Fibroblast of lung (primary cell): ENCODE measurements around the gene PSEN1. TPM values are rescaled to one million over a fixed set of nuclear protein-coding genes. Genes with fewer than 3 reads are reported as not detected.

Experiments used
- DNase-seq, 2 donors: peaks; one replicate each; pipeline versions ENCODE4 v3.0.0 to v3.0.0-alpha.2; 2010; ENCODE audit warnings: low read depth in 2 of 2
- H2AFZ ChIP-seq: 2 replicates; pipeline ENCODE4 v1.5.1; 2012; ENCODE audit warnings: low read length, control low read depth, inconsistent platforms
- H3K27ac ChIP-seq: 2 replicates; pipeline ENCODE4 v1.5.1; 2011; ENCODE audit warnings: low read length, control low read depth; ENCODE audit not compliant: insufficient read depth
- H3K27me3 ChIP-seq: 2 replicates; pipeline ENCODE4 v1.5.1; 2011; ENCODE audit warnings: mild to moderate bottlenecking, low read length; ENCODE audit not compliant: control insufficient read depth, insufficient read depth
- H3K36me3 ChIP-seq: 2 replicates; pipeline ENCODE4 v1.5.1; 2011; ENCODE audit warnings: low read length; ENCODE audit not compliant: control insufficient read depth, insufficient read depth
- H3K4me1 ChIP-seq: 2 replicates; pipeline ENCODE4 v1.5.1; 2011; ENCODE audit warnings: low read length; ENCODE audit not compliant: control insufficient read depth, insufficient read depth; ENCODE audit errors: extremely low read depth
- H3K4me2 ChIP-seq: 2 replicates; pipeline ENCODE4 v1.5.1; 2011; ENCODE audit warnings: low read length, control low read depth; ENCODE audit not compliant: insufficient read depth; ENCODE audit errors: extremely low read depth
- H3K4me3 ChIP-seq, 4 experiments: fragments of 200-600 bp in 1 of 4; sonication (generic) in 1 of 4; replicated peaks in 1 of 4; 2 replicates each; pipeline ENCODE4 v1.5.1; 2011 to 2016; ENCODE audit warnings: low read length in 4 of 4, low read depth in 3 of 4, mild to moderate bottlenecking in 3 of 4, control low read depth in 2 of 4, inconsistent platforms in 1 of 4, mixed read lengths in 1 of 4; ENCODE audit not compliant: insufficient read depth in 1 of 4; ENCODE audit errors: control extremely low read depth in 1 of 4
- H3K79me2 ChIP-seq: 2 replicates; pipeline ENCODE4 v1.5.1; 2012; ENCODE audit warnings: mild to moderate bottlenecking, low read length, inconsistent platforms; ENCODE audit not compliant: control insufficient read depth, insufficient read depth
- H3K9ac ChIP-seq: 2 replicates; pipeline ENCODE4 v1.5.1; 2011; ENCODE audit warnings: mild to moderate bottlenecking, low read length, control low read depth; ENCODE audit not compliant: insufficient read depth
- H3K9me3 ChIP-seq: 2 replicates; pipeline ENCODE4 v1.5.1; 2012; ENCODE audit warnings: low read depth, low read length; ENCODE audit not compliant: control insufficient read depth, insufficient read depth
- H4K20me1 ChIP-seq: 2 replicates; pipeline ENCODE4 v1.5.1; 2011; ENCODE audit warnings: low read length; ENCODE audit not compliant: control insufficient read depth, insufficient read depth; ENCODE audit errors: extremely low read depth
- EZH2 ChIP-seq: IDR thresholded peaks from 2 replicates; pipeline ENCODE4 v1.5.1; 2012; ENCODE audit warnings: low read length, control low read depth, mild to moderate bottlenecking; ENCODE audit errors: missing control alignments
- polyA plus RNA-seq, 2 donors: library from polyadenylated mRNA; depleted of rRNA in 1 of 2; stranded (reverse) in 1 of 2; unstranded in 1 of 2; fragments of >200 nt; gene quantifications; 2 replicates each; pipeline ENCODE4 v1.2.1, GENCODE V29; 2011 to 2012; ENCODE audit warnings: missing spikeins in 1 of 2
- total RNA-seq: library from RNA; depleted of rRNA; stranded (reverse); fragments of >200 nt; gene quantifications from 2 replicates; pipeline ENCODE4 v1.2.1, GENCODE V29; 2014
- TF ChIP-seq, protein P1 (sequence below), 2 donors: IDR thresholded peaks in 1 of 2; conservative IDR thresholded peaks in 1 of 2; 1 replicate in 1 of 2; 2 replicates in 1 of 2; pipeline ENCODE4 v1.5.1; 2011 to 2012; ENCODE audit warnings: low read length in 2 of 2, control low read depth in 1 of 2, inconsistent platforms in 1 of 2, low read depth in 1 of 2, mild to moderate bottlenecking in 1 of 2

PSEN1 gene
- total and polyA plus RNA-seq, 2 donors (not counting 1 experiment from before 2014, with no cell fraction given), result 22.0 to 53.7 TPM

DNA sequence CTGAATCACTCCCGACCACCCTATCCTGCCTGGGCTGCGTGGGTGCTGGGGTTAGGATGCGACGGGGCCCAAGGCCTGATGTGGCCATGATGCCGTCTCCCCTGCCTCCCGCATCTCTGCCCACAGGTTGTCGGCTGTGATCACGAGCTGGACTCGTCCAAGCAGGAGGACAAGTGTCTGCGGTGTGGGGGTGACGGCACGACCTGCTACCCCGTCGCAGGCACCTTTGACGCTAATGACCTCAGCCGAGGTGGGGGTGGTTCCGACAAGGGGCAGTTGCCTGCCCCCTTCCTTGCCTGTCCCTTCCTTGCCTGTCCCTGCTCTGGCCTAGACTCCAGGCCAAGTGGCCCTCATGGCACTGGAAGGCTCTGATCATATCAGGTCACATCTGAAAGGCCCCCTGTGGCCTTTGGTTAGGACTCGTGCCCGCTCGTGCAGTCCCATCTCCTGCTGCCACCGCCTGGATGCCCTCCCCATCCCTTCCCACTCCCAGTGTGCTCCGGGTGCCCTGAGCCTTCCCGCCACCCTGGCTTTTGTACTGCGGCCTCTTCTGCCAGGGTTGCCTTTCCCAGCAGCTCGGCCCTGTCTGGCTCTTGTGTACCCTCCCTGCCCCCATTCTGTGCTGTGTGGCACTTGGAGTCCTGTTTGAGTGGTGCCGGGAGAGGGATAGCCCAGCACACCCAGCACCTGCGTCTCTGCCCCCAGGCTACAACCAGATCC lies 114.6 kb downstream of the PSEN1 start:
- DNase-seq, result no peak
- no peaks in the 10 kb centered on the region for H4K20me1 ChIP-seq
- no peaks in the 10 kb centered on the region for H3K36me3 ChIP-seq
- H3K9me3 ChIP-seq, result no peaks in the 10 kb centered on the region
- no peaks in the 10 kb centered on the region for H3K4me1 ChIP-seq
- H3K4me3 ChIP-seq, result no peak overlapping the region
- no peak overlapping the region for H3K9ac ChIP-seq
- H3K27ac ChIP-seq, result no peak overlapping the region
- no peaks in the 10 kb centered on the region for H3K27me3 ChIP-seq
- no peak overlapping the region for H3K4me2 ChIP-seq
- no peaks in the 10 kb centered on the region for H3K79me2 ChIP-seq
- no peak overlapping the region for H2AFZ ChIP-seq
- TF ChIP-seq, protein P1, sequence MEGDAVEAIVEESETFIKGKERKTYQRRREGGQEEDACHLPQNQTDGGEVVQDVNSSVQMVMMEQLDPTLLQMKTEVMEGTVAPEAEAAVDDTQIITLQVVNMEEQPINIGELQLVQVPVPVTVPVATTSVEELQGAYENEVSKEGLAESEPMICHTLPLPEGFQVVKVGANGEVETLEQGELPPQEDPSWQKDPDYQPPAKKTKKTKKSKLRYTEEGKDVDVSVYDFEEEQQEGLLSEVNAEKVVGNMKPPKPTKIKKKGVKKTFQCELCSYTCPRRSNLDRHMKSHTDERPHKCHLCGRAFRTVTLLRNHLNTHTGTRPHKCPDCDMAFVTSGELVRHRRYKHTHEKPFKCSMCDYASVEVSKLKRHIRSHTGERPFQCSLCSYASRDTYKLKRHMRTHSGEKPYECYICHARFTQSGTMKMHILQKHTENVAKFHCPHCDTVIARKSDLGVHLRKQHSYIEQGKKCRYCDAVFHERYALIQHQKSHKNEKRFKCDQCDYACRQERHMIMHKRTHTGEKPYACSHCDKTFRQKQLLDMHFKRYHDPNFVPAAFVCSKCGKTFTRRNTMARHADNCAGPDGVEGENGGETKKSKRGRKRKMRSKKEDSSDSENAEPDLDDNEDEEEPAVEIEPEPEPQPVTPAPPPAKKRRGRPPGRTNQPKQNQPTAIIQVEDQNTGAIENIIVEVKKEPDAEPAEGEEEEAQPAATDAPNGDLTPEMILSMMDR (conservative IDR thresholded peaks at IDR 0.05 in 1 of 2, IDR thresholded peaks at IDR 0.05 in 1 of 2; ENCODE audit: low read depth in 1 of 2, low read length in 2 of 2), result no peak
- no peak for TF ChIP-seq EZH2

DNA sequence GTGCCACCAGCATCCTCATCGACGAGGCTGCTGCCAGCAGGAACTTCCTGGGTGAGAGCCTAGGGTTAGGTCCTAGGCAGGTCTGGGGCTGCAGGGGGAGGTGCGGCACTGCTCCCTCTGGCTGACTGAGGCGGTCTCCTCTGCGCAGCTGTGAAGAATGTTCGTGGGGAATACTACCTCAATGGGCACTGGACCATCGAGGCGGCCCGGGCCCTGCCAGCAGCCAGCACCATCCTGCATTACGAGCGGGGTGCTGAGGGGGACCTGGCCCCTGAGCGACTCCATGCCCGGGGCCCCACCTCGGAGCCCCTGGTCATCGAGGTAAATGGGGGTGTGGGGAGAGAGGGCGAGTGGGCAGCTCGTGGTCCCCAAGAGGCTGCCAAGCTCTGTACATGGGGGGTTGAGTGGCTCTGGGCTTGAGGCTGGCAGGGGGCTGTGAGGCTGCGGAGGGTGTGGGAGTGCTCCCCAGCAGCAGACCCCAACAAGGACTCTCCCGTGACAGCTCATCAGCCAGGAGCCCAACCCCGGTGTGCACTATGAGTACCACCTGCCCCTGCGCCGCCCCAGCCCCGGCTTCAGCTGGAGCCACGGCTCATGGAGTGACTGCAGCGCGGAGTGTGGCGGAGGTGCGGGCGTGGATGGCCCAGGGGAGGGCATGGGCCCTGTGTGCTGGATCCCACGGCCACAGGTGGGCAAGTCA lies 115.4 kb downstream of the PSEN1 start:
- no peaks in the 10 kb centered on the region for H3K36me3 ChIP-seq

More for the DNA sequence above, 115.4 kb downstream of the PSEN1 start:
- Histone ChIP-seq H3K9me3 (no peaks in the 10 kb centered on the region), H3K4me3 (no peak overlapping the region), H3K27ac (no peak overlapping the region), H3K79me2 (no peaks in the 10 kb centered on the region), H3K27me3 (no peaks in the 10 kb centered on the region), H3K4me1 (no peaks in the 10 kb centered on the region), H3K9ac (no peak overlapping the region), H3K4me2 (no peak overlapping the region), H2AFZ (no peak overlapping the region), H4K20me1 (no peaks in the 10 kb centered on the region)
- TF ChIP-seq, protein P1 (conservative IDR thresholded peaks at IDR 0.05 in 1 of 2, IDR thresholded peaks at IDR 0.05 in 1 of 2; ENCODE audit: low read depth in 1 of 2, low read length in 2 of 2), result no peak
- no peak for TF ChIP-seq EZH2
- DNase-seq, result no peak
